ENCODE measurements around the gene NUBPL.
"Not testable (repeated sequence)": the region's sequence is repeated elsewhere in the genome, so short reads cannot be mapped to it uniquely, and the experiment has no call there.

The NUBPL gene

GRCh38 chr14:31678421-31679249, 117.4 kb downstream of the NUBPL start:
- no peak for DNase-seq

DNA sequence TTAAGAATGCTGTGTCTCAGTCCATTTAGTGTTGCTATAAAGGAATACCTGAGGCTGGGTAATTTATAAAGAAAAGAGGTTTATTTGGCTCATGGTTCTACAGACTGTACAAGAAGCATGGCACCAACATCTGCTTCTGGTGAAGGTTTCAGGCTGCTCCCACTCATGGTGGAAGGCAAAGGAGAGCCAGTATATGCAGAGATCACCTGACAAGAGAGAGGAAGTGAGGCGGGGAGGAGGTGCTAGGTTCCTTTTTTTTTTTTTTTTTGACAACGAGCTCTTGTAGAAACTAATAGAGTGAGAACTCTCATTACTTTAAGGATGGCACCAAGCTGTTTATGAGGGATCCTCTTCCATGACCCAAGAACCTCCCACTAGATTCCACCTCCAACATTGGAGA, 121.6 kb downstream of the NUBPL start:
- DNase-seq, result no peak

GRCh38 chr14:31687726-31688125, 126.5 kb downstream of the NUBPL start:
- no peak for DNase-seq

DNA sequence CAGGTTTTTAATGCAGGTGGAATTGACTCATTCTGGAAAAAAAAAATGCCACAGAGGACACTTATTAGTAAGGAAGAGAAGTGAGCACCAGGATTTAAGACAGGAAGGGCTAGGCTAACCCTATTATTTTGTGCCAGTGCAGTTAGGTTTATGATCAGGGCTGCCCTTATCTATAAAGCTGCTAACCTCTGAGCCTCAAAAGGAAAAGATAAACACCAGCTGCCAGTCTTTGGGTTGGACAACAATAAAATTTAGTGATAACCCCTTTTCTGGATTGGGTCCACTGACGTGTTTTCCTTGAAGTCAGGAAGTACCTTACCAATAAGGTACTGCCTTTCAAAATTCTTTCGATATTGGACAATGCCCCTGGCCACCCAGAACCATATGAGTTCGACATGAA, 128.9 kb downstream of the NUBPL start:
- DNase-seq, result no peak

GRCh38 chr14:31692376-31692781, 131.2 kb downstream of the NUBPL start:
- no peak for DNase-seq

DNA sequence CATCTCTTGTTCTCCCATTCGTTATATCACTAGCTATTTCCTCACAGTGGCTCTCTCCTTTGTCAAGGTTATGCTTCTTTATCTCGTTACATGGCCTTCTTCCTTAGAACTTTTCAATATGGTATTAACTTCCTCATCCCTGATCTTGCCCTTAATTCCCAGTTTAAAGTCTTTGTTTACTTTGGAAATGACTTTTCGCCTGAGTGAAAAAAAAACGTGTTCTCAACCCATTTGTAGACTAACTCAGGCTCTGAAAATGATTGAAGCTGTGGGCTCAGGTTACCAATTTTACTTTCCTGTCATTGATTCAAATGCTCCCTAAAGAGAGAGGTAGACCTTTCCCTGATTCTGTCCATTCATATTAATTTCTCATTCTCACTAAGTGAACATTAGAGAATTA, 135.2 kb downstream of the NUBPL start:
- no peak for DNase-seq

GRCh38 chr14:31699809-31700208, 138.6 kb downstream of the NUBPL start:
- no peak for DNase-seq

- no peak for DNase-seq
Measured at GRCh38 chr14:31700282-31701074, 139.3 kb downstream of the NUBPL start.

GRCh38 chr14:31702130-31702529, 140.9 kb downstream of the NUBPL start:
- DNase-seq, result no peak

GRCh38 chr14:31703056-31703455, 141.9 kb downstream of the NUBPL start:
- DNase-seq, result no peak

- no peak for DNase-seq
Measured at GRCh38 chr14:31705731-31706130, 144.5 kb downstream of the NUBPL start.

DNA sequence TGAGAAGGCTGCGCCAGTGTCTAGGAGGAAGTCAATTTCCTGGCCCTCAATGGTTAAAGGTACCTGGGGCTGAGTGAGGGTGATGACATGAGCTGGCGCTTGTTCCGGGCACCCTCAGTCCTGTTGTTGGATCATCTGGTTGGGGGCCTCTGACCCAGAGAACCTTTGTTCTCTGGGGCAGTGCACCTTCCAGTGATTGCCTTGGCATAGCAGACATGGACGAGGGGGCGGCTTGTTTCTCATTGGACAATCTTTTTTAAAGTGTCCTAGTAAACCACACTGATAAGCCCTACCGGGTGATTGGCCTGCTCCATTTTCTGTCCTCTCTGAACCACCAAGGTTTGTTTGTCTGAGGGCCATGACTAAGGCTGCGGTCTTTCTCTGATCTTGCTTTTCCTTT, 147.5 kb downstream of the NUBPL start:
- not testable (repeated sequence) for DNase-seq

GRCh38 chr14:31712244-31713127, 151.3 kb downstream of the NUBPL start:
- DNase-seq, result no peak

GRCh38 chr14:31716208-31716607, 155.0 kb downstream of the NUBPL start:
- no peak for DNase-seq

DNA sequence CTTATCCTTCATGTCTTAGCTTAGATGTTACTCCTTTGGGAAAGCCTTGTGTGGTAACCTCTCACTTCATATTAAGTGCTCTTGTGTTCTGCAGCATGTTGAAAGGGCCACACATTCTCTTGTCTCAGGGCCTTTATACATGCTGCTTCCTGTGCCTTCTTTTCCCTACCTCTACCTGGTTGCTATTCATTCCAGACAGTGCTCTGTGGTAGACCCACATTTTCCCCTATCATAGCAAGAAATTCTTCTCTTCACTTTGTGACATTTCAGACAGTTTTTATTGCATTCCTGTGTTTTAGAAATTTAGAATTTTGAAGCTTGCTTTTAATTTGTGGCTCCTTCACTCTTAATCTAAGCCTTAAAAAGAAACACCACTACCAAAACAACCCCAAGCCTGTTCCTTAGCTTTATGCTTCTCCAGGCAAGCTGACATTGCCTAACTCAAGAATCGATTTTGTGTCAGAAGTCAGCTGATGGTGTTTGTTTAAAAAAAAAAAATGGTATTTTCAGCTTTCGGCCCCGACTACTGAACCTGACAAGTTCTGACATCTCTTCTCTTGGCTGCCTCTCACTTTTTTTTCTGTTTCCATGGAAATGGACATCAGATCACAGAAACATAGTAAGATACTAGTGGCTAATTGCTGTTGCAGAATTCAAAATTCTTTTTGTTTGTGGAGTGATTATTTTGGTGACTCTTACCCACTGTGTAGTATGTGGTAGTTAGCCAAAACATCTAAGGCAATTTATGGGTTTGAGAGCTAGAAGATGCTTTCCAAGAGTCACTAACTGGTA, 156.3 kb downstream of the NUBPL start:
- DNase-seq, result no peak

DNA sequence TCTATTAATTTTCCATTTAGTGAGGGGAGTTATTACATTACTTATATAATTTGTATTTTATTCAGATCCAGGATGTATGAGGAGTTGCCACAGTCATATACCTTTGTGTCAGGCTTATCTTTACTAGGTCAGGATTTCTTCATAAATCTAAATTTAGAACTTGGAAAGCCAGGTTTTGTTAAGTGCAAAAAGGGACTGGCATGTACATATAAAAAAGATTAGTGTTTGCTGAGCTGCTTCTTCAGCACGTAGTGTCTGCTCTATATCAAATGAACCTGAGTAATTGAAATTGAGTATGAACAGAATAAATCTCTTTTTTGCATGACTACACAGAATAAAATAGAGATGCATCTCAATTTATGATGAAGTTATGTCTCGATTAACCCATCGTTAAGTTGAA, 157.4 kb downstream of the NUBPL start:
- DNase-seq, result no peak

- DNase-seq, result no peak
Measured at GRCh38 chr14:31718985-31719384, 157.8 kb downstream of the NUBPL start.

DNA sequence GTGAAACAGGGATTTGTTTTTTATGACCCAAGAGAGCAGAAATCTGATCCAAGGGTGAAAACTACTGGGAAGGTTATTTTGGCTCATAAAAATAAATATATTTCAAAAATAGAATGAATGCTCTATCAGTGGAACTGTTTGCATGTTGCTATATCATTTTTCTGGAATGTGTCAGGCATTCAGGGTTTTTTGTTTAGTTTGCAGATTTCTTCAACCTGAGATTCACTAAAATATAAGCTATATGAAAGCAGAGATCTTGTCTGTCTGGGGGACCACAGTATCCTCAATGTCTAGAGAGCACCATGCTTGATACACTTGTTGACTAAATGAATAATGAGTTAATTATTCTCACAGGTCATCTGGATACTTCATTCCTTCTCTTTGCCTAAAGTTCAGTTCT, 165.1 kb downstream of the NUBPL start:
- no peak for DNase-seq

DNA sequence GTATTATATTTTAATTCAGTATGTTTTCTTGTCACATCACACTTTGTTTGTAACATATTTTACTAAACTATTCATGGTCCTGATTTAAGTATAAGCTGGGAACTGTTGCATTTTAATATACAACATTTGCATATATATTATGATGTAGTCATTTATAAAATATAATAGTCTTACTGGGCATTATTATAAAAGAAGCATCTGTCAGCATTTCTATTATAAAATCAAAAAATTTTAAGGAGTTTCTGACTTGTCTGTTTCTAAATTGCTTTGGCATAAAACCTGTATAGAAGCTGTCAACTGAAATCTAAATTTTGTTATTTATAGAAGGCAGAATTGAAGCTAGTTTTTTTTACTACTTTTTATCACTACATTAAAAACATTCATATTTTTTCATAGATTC, 166.6 kb downstream of the NUBPL start:
- no peak for DNase-seq

DNA sequence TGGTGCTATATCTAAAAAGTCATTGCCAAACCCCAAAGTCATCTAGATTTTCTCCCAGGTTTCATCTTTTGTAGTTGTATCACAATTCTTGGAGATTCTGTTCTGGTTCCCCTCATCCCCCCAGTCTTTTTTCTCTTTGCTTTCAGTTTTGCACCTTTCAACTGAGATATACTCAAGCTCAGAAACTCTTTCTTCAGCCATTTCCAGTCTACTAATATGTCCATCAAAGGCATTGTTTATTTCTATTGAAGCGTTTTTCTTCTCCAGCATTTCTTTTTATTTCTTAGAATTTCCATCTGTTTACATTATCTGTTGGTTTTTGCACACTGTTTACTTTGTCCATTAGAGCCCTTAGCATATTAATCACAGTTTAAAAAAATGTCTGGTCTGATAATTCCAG, 179.5 kb downstream of the NUBPL start:
- no peak for DNase-seq

DNA sequence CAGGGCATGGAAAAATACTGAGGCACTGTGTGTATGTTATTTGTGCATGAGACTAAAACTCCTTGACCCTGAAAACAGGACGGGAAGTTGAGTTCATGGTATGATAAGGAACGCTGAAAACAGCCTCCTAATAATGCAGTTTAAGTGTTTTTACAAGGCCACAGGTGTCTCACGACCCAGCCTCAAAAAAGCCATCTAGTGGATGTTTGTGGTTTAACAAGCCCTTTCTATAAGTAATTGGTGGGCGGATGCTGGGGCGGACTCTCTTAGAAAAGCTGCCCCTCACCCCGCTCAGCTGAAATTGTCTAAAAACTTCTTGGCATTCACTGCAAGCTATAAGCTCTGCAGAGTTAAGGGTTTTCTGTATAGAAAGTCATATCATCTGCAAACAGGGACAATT, 184.5 kb downstream of the NUBPL start:
- DNase-seq, result no peak

- DNase-seq, result no peak
Measured at GRCh38 chr14:31746326-31746725, 185.1 kb downstream of the NUBPL start.
